Esophagus squamous epithelium (tissue), 5 donors: ENCODE results near the gene COG5. TPM values are rescaled to one million over a fixed set of nuclear protein-coding genes. Genes with fewer than 3 reads are reported as not detected.

Source experiments
- DNase-seq: peaks from one replicate; lab custom pipeline; 2025; lab: John Stamatoyannopoulos, UW
- H3K27ac ChIP-seq, 4 donors: fragments of 200-600 bp; sonication (generic); one replicate each; pipeline ENCODE4 v1.5.1; 2016 to 2019; ENCODE audit warnings: mild to moderate bottlenecking in 1 of 4
- H3K27me3 ChIP-seq, 4 donors: fragments of 200-600 bp; sonication (generic); 1 replicate in 3 of 4; 2 replicates in 1 of 4; pipeline versions ENCODE4 v1.5.1 to v1.6.0; 2017 to 2021; ENCODE audit warnings: antibody characterized with exemption in 1 of 4
- H3K36me3 ChIP-seq, 3 donors: fragments of 200-600 bp; sonication (generic); one replicate each; pipeline ENCODE4 v1.5.1; 2016 to 2019
- H3K4me1 ChIP-seq, 3 donors: fragments of 200-600 bp; sonication (generic); one replicate each; pipeline ENCODE4 v1.5.1; 2017 to 2019
- H3K4me3 ChIP-seq, 4 donors: fragments of 200-600 bp; sonication (generic); 1 replicate in 3 of 4; 2 replicates in 1 of 4; pipeline ENCODE4 v1.5.1; 2016 to 2019; ENCODE audit warnings: mild to moderate bottlenecking in 2 of 4, moderate library complexity in 1 of 4
- H3K9me3 ChIP-seq, 3 donors: fragments of 200-600 bp; sonication (generic); one replicate each; pipeline ENCODE4 v1.5.1; 2016 to 2019
- POLR2A ChIP-seq, 4 donors: fragments of 450-650 bp; IDR thresholded peaks; one replicate each; pipeline ENCODE4 v1.6.1; 2017; ENCODE audit warnings: antibody characterized with exemption in 4 of 4, mild to moderate bottlenecking in 4 of 4, moderate library complexity in 3 of 4
- WGBS, 2 donors: methylation state at CpG; one replicate each; pipeline ENCODE4 v1.1.5; 2018; 5-methylcytosine and 5-hydroxymethylcytosine counted together
- intact Hi-C: fragments of 100-400 bp; cut with DNase I; formaldehyde crosslinking; loops from one replicate; pipeline ENCODE4 v1.15.0; 2022
- total RNA-seq, 4 donors: library from RNA; depleted of rRNA; stranded (reverse); fragments of >200 nt; gene quantifications; one replicate each; pipeline ENCODE4 v1.1.0, GENCODE V29; 2016
- TF ChIP-seq, protein P1 (sequence below), 6 experiments: fragments of 450-650 bp in 4 of 6; fragments of 200-600 bp in 2 of 6; sonication (generic) in 2 of 6; IDR thresholded peaks; one replicate each; pipeline ENCODE4 v1.5.1; 2016 to 2019; ENCODE audit warnings: antibody characterized with exemption in 6 of 6, mild to moderate bottlenecking in 4 of 6, moderate library complexity in 4 of 6
- donor health status: DM: yes; HTN: yes; CAD: no.

Gene COG5
- total RNA-seq, 4 donors from 2014 or later, result 24.4 to 30.0 (median 27.2) TPM

DNA sequence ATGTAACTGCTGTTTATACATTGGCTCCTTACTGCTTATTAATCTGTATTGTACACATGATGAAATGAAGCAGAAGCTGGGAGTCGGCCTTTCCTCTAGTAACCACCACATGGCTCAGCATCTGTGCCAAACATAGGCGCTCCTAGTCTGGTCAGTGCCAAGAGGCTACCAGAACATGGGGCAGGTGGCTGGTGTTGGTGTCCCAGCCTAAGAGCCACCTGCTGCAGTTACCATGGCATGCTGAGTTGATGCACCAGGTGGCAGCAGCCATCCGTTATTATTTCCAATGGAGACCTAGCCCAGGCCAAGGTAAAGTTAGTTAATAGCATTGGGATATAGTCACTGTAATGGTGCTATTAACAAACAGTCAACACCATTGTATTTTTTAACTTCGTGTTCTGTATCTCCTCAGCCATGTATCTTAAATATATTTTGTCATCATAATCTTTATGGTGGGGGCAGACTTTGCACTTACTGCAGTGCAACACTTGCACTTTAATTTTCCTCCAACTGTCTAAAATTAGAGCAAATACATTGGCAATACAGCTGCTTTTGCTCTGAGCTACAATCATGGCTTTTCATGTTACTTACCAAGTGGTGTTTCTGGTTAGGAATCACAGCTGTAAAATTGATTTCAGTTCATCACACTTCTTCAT is 361.8 kb downstream of the COG5 start:
- H3K4me3 ChIP-seq, result no peak overlapping the region
- no peak for DNase-seq
- H3K27ac ChIP-seq, result no peak overlapping the region
- peaks cover 0 to 2% (median 0%) of the 10 kb centered on the region in 3 donors for H3K4me1 ChIP-seq
- WGBS, 2 donors, result 49 to 79% methylated on average over 4 of the region's 4 CpGs
- intact Hi-C loops, result no loop called here
- peaks cover 0 to 100% (median 16%) of the 10 kb centered on the region in 3 donors for H3K36me3 ChIP-seq
- H3K9me3 ChIP-seq, result no peaks in the 10 kb centered on the region
- no peaks in the 10 kb centered on the region for H3K27me3 ChIP-seq
- TF ChIP-seq, protein P1, sequence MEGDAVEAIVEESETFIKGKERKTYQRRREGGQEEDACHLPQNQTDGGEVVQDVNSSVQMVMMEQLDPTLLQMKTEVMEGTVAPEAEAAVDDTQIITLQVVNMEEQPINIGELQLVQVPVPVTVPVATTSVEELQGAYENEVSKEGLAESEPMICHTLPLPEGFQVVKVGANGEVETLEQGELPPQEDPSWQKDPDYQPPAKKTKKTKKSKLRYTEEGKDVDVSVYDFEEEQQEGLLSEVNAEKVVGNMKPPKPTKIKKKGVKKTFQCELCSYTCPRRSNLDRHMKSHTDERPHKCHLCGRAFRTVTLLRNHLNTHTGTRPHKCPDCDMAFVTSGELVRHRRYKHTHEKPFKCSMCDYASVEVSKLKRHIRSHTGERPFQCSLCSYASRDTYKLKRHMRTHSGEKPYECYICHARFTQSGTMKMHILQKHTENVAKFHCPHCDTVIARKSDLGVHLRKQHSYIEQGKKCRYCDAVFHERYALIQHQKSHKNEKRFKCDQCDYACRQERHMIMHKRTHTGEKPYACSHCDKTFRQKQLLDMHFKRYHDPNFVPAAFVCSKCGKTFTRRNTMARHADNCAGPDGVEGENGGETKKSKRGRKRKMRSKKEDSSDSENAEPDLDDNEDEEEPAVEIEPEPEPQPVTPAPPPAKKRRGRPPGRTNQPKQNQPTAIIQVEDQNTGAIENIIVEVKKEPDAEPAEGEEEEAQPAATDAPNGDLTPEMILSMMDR (IDR thresholded peaks at IDR 0.05), result peak in 4 of 6 experiments; percentile 26 to 52 (median 33)
- TF ChIP-seq POLR2A (IDR thresholded peaks at IDR 0.05), result no peak

DNA sequence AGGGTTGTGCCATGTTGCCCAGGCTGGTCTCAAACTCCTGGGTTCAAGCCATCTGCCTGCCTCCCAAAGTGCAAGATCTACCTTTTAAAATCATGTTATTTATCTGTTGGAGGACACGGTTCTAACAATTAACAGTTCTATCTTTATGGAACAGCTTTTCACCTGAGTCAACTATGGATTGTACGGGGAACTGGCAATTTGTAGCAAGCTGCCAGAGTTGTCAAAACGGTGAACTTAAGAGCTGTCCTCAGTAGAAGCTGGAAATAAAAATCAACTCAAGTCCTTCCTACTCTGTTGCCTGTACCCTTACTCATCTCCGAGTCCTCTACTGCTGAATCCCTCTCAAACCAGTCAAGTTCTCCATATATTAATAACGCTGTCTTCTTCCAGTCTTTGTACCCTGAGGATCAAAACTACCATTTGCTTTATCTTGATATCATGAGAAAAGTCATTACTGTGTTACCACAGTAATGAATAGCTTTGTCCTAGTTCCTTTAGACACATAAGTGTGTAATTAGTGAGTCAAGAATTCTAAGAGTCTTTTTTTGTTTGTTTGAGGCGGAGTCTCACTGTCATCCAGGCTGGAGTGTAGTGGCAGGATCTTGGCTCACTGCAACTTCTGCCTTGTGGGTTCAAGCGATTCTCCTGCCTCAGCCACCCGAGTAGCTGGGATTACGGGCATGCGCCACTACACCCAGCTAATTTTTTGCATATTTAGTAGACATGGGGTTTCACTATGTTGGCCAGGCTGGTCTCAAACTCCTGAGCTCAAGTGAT is 366.7 kb downstream of the COG5 start:
- TF ChIP-seq, protein P1 (IDR thresholded peaks at IDR 0.05), result no peak
- no peak for TF ChIP-seq POLR2A (IDR thresholded peaks at IDR 0.05)
- Histone ChIP-seq H3K9me3 (no peaks in the 10 kb centered on the region), H3K4me1 (no peaks in the 10 kb centered on the region), H3K4me3 (no peak overlapping the region), H3K27ac (no peak overlapping the region), H3K36me3 (peaks cover 12 to 97% (median 15%) of the 10 kb centered on the region in 3 donors), H3K27me3 (no peaks in the 10 kb centered on the region)
- intact Hi-C loops, result no loop called here
- 80 to 86% methylated on average over 10 of the region's 10 CpGs for WGBS, 2 donors
- no peak for DNase-seq

GRCh38 chr7:107194052-107194451 is 369.7 kb downstream of the COG5 start:
- Histone ChIP-seq H3K9me3 (no peaks in the 10 kb centered on the region), H3K27me3 (no peaks in the 10 kb centered on the region), H3K4me3 (no peak overlapping the region), H3K27ac (no peak overlapping the region), H3K36me3 (peaks cover 12 to 97% (median 27%) of the 10 kb centered on the region in 3 donors), H3K4me1 (no peaks in the 10 kb centered on the region)
- DNase-seq, result no peak
- intact Hi-C loops, result no loop called here
- 75 to 78% methylated on average over 1 of the region's 1 CpG for WGBS, 2 donors
- TF ChIP-seq, protein P1 (IDR thresholded peaks at IDR 0.05), result no peak
- no peak for TF ChIP-seq POLR2A (IDR thresholded peaks at IDR 0.05)

GRCh38 chr7:107190090-107190489 is 373.6 kb downstream of the COG5 start:
- no peak for DNase-seq
- TF ChIP-seq POLR2A (IDR thresholded peaks at IDR 0.05), result no peak
- TF ChIP-seq, protein P1 (IDR thresholded peaks at IDR 0.05), result no peak
- H3K27me3 ChIP-seq, result no peaks in the 10 kb centered on the region
- H3K9me3 ChIP-seq, result no peaks in the 10 kb centered on the region
- no peak overlapping the region for H3K27ac ChIP-seq
- intact Hi-C loops, result no loop called here
- WGBS, 2 donors, result 93 to 98% methylated on average over 2 of the region's 2 CpGs
- no peak overlapping the region for H3K4me3 ChIP-seq
- peaks cover 12 to 97% (median 22%) of the 10 kb centered on the region in 3 donors for H3K36me3 ChIP-seq
- peaks cover 0 to under 1% (median 0%) of the 10 kb centered on the region in 3 donors for H3K4me1 ChIP-seq

GRCh38 chr7:107187774-107188173 is 375.9 kb downstream of the COG5 start:
- intact Hi-C loops, result no loop called here
- H3K27ac ChIP-seq, result no peak overlapping the region
- peaks cover 0 to 5% (median 0%) of the 10 kb centered on the region in 3 donors for H3K4me1 ChIP-seq
- H3K4me3 ChIP-seq, result no peak overlapping the region
- WGBS, 2 donors, result 90 to 97% methylated on average over 2 of the region's 2 CpGs
- H3K9me3 ChIP-seq, result no peaks in the 10 kb centered on the region
- H3K27me3 ChIP-seq, result no peaks in the 10 kb centered on the region
- TF ChIP-seq, protein P1 (IDR thresholded peaks at IDR 0.05), result no peak
- no peak for TF ChIP-seq POLR2A (IDR thresholded peaks at IDR 0.05)
- H3K36me3 ChIP-seq, result peaks cover 7 to 100% (median 25%) of the 10 kb centered on the region in 3 donors
- no peak for DNase-seq
